ENCODE data around the gene USP36. TPM values are rescaled to one million over a fixed set of nuclear protein-coding genes. Genes with fewer than 3 reads are reported as not detected.
A peak's percentile ranks its signal among the peaks of the same experiment; 100 is the strongest.

USP36 gene
- total and polyA plus RNA-seq, 2 experiments from 2014 or later, result 27.1 to 27.8 TPM

- DNase-seq (ENCODE audit: low read depth in 1 of 2, low spot score in 1 of 2), result no peak
- no peak for TF ChIP-seq CTCF (IDR thresholded peaks at IDR 0.05; ENCODE audit: low read depth, low read length)
- H3K9me3 ChIP-seq (ENCODE audit: low read depth), result no peaks in the 10 kb centered on the region
- no peaks in the 10 kb centered on the region for H3K36me3 ChIP-seq
- H3K4me1 ChIP-seq (ENCODE audit: low read depth), result peaks cover 18% of the 10 kb centered on the region
- no peak overlapping the region for H3K4me3 ChIP-seq
- H3K27me3 ChIP-seq, result no peaks in the 10 kb centered on the region
- H3K27ac ChIP-seq, result no peak overlapping the region
These were observed 44.5 kb upstream of the USP36 start for GRCh38 chr17:78884876-78885667.

GRCh38 chr17:78884148-78884825, 43.7 kb upstream of the USP36 start:
- peak in 1 of 2 donors; percentile 33 for DNase-seq (ENCODE audit: low read depth in 1 of 2, low spot score in 1 of 2)
- Histone ChIP-seq H3K27me3 (no peaks in the 10 kb centered on the region), H3K9me3 (ENCODE audit: low read depth) (no peaks in the 10 kb centered on the region), H3K4me1 (ENCODE audit: low read depth) (peaks cover 18% of the 10 kb centered on the region), H3K4me3 (no peak overlapping the region), H3K36me3 (no peaks in the 10 kb centered on the region), H3K27ac (peak overlapping the region; percentile 63)
- no peak for TF ChIP-seq CTCF (IDR thresholded peaks at IDR 0.05; ENCODE audit: low read depth, low read length)

- H3K4me3 ChIP-seq, result no peak overlapping the region
These were observed 43.0 kb upstream of the USP36 start for GRCh38 chr17:78883533-78884131.

GRCh38 chr17:78883089-78883532, 42.5 kb upstream of the USP36 start:
- Histone ChIP-seq H3K9me3 (ENCODE audit: low read depth) (no peaks in the 10 kb centered on the region), H3K27ac (peak overlapping the region; percentile 63), H3K36me3 (no peaks in the 10 kb centered on the region), H3K4me3 (no peak overlapping the region), H3K27me3 (no peaks in the 10 kb centered on the region), H3K4me1 (ENCODE audit: low read depth) (peaks cover 18% of the 10 kb centered on the region)
- DNase-seq (ENCODE audit: low read depth in 1 of 2, low spot score in 1 of 2), result peak in 1 of 2 donors; percentile 71
- TF ChIP-seq CTCF (IDR thresholded peaks at IDR 0.05; ENCODE audit: low read depth, low read length), result no peak

More at GRCh38 chr17:78883533-78884131, 43.0 kb upstream of the USP36 start:
- peak; percentile 60 to 98 for DNase-seq (ENCODE audit: low read depth in 1 of 2, low spot score in 1 of 2)
- no peaks in the 10 kb centered on the region for H3K36me3 ChIP-seq
- H3K4me1 ChIP-seq (ENCODE audit: low read depth), result peaks cover 18% of the 10 kb centered on the region
- H3K27me3 ChIP-seq, result no peaks in the 10 kb centered on the region
- peak overlapping the region; percentile 63 for H3K27ac ChIP-seq
- no peaks in the 10 kb centered on the region for H3K9me3 ChIP-seq (ENCODE audit: low read depth)
- TF ChIP-seq CTCF (IDR thresholded peaks at IDR 0.05; ENCODE audit: low read depth, low read length), result no peak

- H3K9me3 ChIP-seq (ENCODE audit: low read depth), result no peaks in the 10 kb centered on the region
- H3K27ac ChIP-seq, result no peak overlapping the region
- no peaks in the 10 kb centered on the region for H3K27me3 ChIP-seq
- DNase-seq (ENCODE audit: low read depth in 1 of 2, low spot score in 1 of 2), result no peak
- H3K4me3 ChIP-seq, result no peak overlapping the region
- no peaks in the 10 kb centered on the region for H3K36me3 ChIP-seq
- no peak for TF ChIP-seq CTCF (IDR thresholded peaks at IDR 0.05; ENCODE audit: low read depth, low read length)
- peaks cover 18% of the 10 kb centered on the region for H3K4me1 ChIP-seq (ENCODE audit: low read depth)
These were observed 42.0 kb upstream of the USP36 start for GRCh38 chr17:78882540-78883088.
